ENCODE measurements around the gene KCNQ1.

The KCNQ1 gene

GRCh38 chr11:2561696-2562581, 117.1 kb downstream of the KCNQ1 start:
- no peaks in the 10 kb centered on the region for H3K9me3 ChIP-seq (ENCODE audit: control insufficient read depth, low read length)
- no peaks in the 10 kb centered on the region for H3K27me3 ChIP-seq (replicated peaks; ENCODE audit: control insufficient read depth, insufficient read depth, low read length, poor library complexity, severe bottlenecking)
- DNase-seq, result no peak
- H3K27ac ChIP-seq (ENCODE audit: insufficient read depth, low read length, poor library complexity, severe bottlenecking), result no peak overlapping the region
- no peaks in the 10 kb centered on the region for H3K36me3 ChIP-seq (ENCODE audit: control insufficient read depth, insufficient read depth, low read length)
- no peak overlapping the region for H3K4me3 ChIP-seq (ENCODE audit: insufficient read depth, low read depth, low read length, poor library complexity, severe bottlenecking)
- peaks cover 7% of the 10 kb centered on the region for H3K4me1 ChIP-seq (ENCODE audit: control insufficient read depth, insufficient read depth, low read length, poor library complexity, severe bottlenecking)

GRCh38 chr11:2562890-2563212, 118.0 kb downstream of the KCNQ1 start:
- Histone ChIP-seq H3K4me1 (ENCODE audit: control insufficient read depth, insufficient read depth, low read length, poor library complexity, severe bottlenecking) (peaks cover 7% of the 10 kb centered on the region), H3K4me3 (ENCODE audit: insufficient read depth, low read depth, low read length, poor library complexity, severe bottlenecking) (no peak overlapping the region), H3K27ac (ENCODE audit: insufficient read depth, low read length, poor library complexity, severe bottlenecking) (no peak overlapping the region), H3K36me3 (ENCODE audit: control insufficient read depth, insufficient read depth, low read length) (no peaks in the 10 kb centered on the region), H3K9me3 (ENCODE audit: control insufficient read depth, low read length) (no peaks in the 10 kb centered on the region), H3K27me3 (replicated peaks; ENCODE audit: control insufficient read depth, insufficient read depth, low read length, poor library complexity, severe bottlenecking) (no peaks in the 10 kb centered on the region)
- no peak for DNase-seq

GRCh38 chr11:2563213-2564007, 118.6 kb downstream of the KCNQ1 start:
- H3K36me3 ChIP-seq (ENCODE audit: control insufficient read depth, insufficient read depth, low read length), result no peaks in the 10 kb centered on the region
- no peak overlapping the region for H3K4me3 ChIP-seq (ENCODE audit: insufficient read depth, low read depth, low read length, poor library complexity, severe bottlenecking)
- H3K27ac ChIP-seq (ENCODE audit: insufficient read depth, low read length, poor library complexity, severe bottlenecking), result no peak overlapping the region
- H3K4me1 ChIP-seq (ENCODE audit: control insufficient read depth, insufficient read depth, low read length, poor library complexity, severe bottlenecking), result peaks cover 7% of the 10 kb centered on the region
- no peak for DNase-seq
- no peaks in the 10 kb centered on the region for H3K27me3 ChIP-seq (replicated peaks; ENCODE audit: control insufficient read depth, insufficient read depth, low read length, poor library complexity, severe bottlenecking)
- no peaks in the 10 kb centered on the region for H3K9me3 ChIP-seq (ENCODE audit: control insufficient read depth, low read length)

- no peaks in the 10 kb centered on the region for H3K9me3 ChIP-seq (ENCODE audit: control insufficient read depth, low read length)
- no peak overlapping the region for H3K27ac ChIP-seq (ENCODE audit: insufficient read depth, low read length, poor library complexity, severe bottlenecking)
- peaks cover 5% of the 10 kb centered on the region for H3K4me1 ChIP-seq (ENCODE audit: control insufficient read depth, insufficient read depth, low read length, poor library complexity, severe bottlenecking)
- no peak overlapping the region for H3K4me3 ChIP-seq (ENCODE audit: insufficient read depth, low read depth, low read length, poor library complexity, severe bottlenecking)
- H3K27me3 ChIP-seq (replicated peaks; ENCODE audit: control insufficient read depth, insufficient read depth, low read length, poor library complexity, severe bottlenecking), result no peaks in the 10 kb centered on the region
- DNase-seq, result no peak
- H3K36me3 ChIP-seq (ENCODE audit: control insufficient read depth, insufficient read depth, low read length), result no peaks in the 10 kb centered on the region
Measured at GRCh38 chr11:2564008-2564530, 119.3 kb downstream of the KCNQ1 start.

GRCh38 chr11:2564588-2565425, 120.0 kb downstream of the KCNQ1 start:
- H3K36me3 ChIP-seq (ENCODE audit: control insufficient read depth, insufficient read depth, low read length), result no peaks in the 10 kb centered on the region
- no peaks in the 10 kb centered on the region for H3K27me3 ChIP-seq (replicated peaks; ENCODE audit: control insufficient read depth, insufficient read depth, low read length, poor library complexity, severe bottlenecking)
- no peak overlapping the region for H3K27ac ChIP-seq (ENCODE audit: insufficient read depth, low read length, poor library complexity, severe bottlenecking)
- H3K4me1 ChIP-seq (ENCODE audit: control insufficient read depth, insufficient read depth, low read length, poor library complexity, severe bottlenecking), result no peaks in the 10 kb centered on the region
- no peak overlapping the region for H3K4me3 ChIP-seq (ENCODE audit: insufficient read depth, low read depth, low read length, poor library complexity, severe bottlenecking)
- H3K9me3 ChIP-seq (ENCODE audit: control insufficient read depth, low read length), result no peaks in the 10 kb centered on the region
- DNase-seq, result no peak

GRCh38 chr11:2565447-2566222, 120.8 kb downstream of the KCNQ1 start:
- Histone ChIP-seq H3K4me1 (ENCODE audit: control insufficient read depth, insufficient read depth, low read length, poor library complexity, severe bottlenecking) (no peaks in the 10 kb centered on the region), H3K9me3 (ENCODE audit: control insufficient read depth, low read length) (no peaks in the 10 kb centered on the region), H3K27me3 (replicated peaks; ENCODE audit: control insufficient read depth, insufficient read depth, low read length, poor library complexity, severe bottlenecking) (no peaks in the 10 kb centered on the region), H3K36me3 (ENCODE audit: control insufficient read depth, insufficient read depth, low read length) (no peaks in the 10 kb centered on the region), H3K27ac (ENCODE audit: insufficient read depth, low read length, poor library complexity, severe bottlenecking) (no peak overlapping the region), H3K4me3 (ENCODE audit: insufficient read depth, low read depth, low read length, poor library complexity, severe bottlenecking) (no peak overlapping the region)
- no peak for DNase-seq

- Histone ChIP-seq H3K4me3 (ENCODE audit: insufficient read depth, low read depth, low read length, poor library complexity, severe bottlenecking) (no peak overlapping the region), H3K36me3 (ENCODE audit: control insufficient read depth, insufficient read depth, low read length) (peaks cover 3% of the 10 kb centered on the region)
- no peak for DNase-seq
Measured at GRCh38 chr11:2566223-2567025, 121.6 kb downstream of the KCNQ1 start.

GRCh38 chr11:2567026-2567671, 122.3 kb downstream of the KCNQ1 start:
- no peak for DNase-seq
- no peaks in the 10 kb centered on the region for H3K27me3 ChIP-seq (replicated peaks; ENCODE audit: control insufficient read depth, insufficient read depth, low read length, poor library complexity, severe bottlenecking)
- H3K36me3 ChIP-seq (ENCODE audit: control insufficient read depth, insufficient read depth, low read length), result peaks cover 5% of the 10 kb centered on the region
- no peaks in the 10 kb centered on the region for H3K4me1 ChIP-seq (ENCODE audit: control insufficient read depth, insufficient read depth, low read length, poor library complexity, severe bottlenecking)
- H3K9me3 ChIP-seq (ENCODE audit: control insufficient read depth, low read length), result no peaks in the 10 kb centered on the region
- no peak overlapping the region for H3K4me3 ChIP-seq (ENCODE audit: insufficient read depth, low read depth, low read length, poor library complexity, severe bottlenecking)
- H3K27ac ChIP-seq (ENCODE audit: insufficient read depth, low read length, poor library complexity, severe bottlenecking), result no peak overlapping the region

More at GRCh38 chr11:2566223-2567025, 121.6 kb downstream of the KCNQ1 start:
- H3K4me1 ChIP-seq (ENCODE audit: control insufficient read depth, insufficient read depth, low read length, poor library complexity, severe bottlenecking), result no peaks in the 10 kb centered on the region
- H3K27ac ChIP-seq (ENCODE audit: insufficient read depth, low read length, poor library complexity, severe bottlenecking), result no peak overlapping the region
- H3K27me3 ChIP-seq (replicated peaks; ENCODE audit: control insufficient read depth, insufficient read depth, low read length, poor library complexity, severe bottlenecking), result no peaks in the 10 kb centered on the region
- no peaks in the 10 kb centered on the region for H3K9me3 ChIP-seq (ENCODE audit: control insufficient read depth, low read length)
